RPMI8226 (cell line): ENCODE measurements around the gene RAB7B.

Experiments used
- DNase-seq: peaks from one replicate; pipeline ENCODE4 v3.0.0-alpha.2; 2015

Gene RAB7B

GRCh38 chr1:205945069-205945468 lies 58.1 kb downstream of the RAB7B start:
- no peak for DNase-seq

- no peak for DNase-seq
Measured at GRCh38 chr1:205944525-205944924, 58.7 kb downstream of the RAB7B start.

DNA sequence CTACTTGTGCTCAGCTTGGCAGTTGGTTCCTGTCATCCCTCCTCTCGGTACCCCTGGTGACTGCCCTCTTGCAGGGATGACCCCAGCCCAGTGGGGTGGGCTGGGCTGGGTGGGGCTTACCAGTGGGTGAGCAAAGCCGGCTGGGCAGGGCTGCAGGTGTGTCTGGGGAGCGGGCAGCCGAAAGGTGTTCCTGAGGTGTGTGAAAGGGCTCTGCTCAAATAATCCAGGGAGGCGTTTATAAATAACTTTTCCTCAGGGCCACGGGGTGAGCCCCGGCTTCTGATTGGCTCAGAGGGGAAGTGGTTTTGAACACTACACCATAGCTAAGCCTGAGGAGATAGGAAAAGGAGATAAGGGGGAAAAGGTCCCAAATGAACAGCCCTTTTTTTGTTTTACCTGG lies 60.0 kb downstream of the RAB7B start, which contains the start of gene SLC26A9:
Gene SLC26A9 (minus strand): TSS at position 212 of the 400 bp plus-strand sequence. CDS start 7,636 bp downstream, outside the sequence.
- no peak for DNase-seq

GRCh38 chr1:205942631-205943159 lies 60.5 kb downstream of the RAB7B start:
- DNase-seq, result no peak

DNA sequence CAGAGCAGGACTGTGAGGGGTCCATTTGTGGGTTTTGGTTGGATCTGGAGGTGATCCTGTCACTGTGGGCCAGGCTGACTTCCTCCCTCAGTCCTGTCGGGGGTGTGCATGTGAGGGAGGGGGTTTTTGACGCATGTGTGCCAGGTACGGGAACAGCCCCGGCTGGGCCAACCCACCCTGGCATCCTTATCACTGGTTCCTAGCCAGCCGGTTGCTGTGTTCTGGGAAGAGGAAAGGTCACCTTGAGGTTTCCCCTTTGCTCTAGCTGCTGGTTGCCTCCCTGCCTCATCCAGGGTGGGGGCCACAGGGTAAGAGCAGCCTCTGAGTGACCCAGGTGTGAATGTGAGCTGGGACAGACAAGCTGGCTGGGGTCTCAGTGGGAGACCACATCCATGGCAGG lies 62.5 kb downstream of the RAB7B start:
- DNase-seq, result no peak

DNA sequence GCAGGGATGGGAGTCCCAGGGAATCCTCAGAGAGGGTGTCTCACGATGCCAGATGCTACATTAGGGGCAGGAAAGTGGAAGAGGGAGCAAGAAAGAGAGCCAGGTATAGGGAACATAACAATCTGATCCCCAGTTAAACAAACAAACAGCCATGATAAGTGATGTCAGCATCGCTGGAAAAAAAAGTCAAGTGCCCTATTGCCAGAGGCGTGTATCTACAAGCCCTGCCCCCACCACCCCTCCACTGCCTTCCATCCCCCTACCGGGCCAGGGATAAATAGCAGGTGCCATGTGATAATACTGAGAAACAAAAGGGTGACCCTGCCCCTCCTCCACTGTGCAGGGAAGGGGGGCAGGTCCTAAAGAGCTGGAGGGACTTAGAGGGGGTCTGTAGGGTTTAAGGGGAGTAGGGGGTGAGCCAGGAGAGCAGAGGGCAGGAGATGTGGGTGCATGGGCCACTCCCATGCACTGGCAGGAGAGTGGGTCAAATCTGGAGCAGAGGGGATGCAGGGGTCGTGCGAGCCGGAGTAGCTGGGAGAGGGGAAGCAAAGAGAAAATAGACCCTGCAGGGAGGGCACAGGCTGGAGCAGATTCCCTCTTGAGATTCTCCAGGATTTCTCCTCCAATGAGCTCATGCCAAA lies 63.4 kb downstream of the RAB7B start:
- DNase-seq, result peak; percentile 73

- DNase-seq, result no peak
Measured at GRCh38 chr1:205938682-205939081, 64.5 kb downstream of the RAB7B start.

- DNase-seq, result no peak
Measured at GRCh38 chr1:205936846-205937586, 66.2 kb downstream of the RAB7B start.

GRCh38 chr1:205936311-205936710 lies 66.9 kb downstream of the RAB7B start:
- DNase-seq, result no peak

- no peak for DNase-seq
Measured at GRCh38 chr1:205935869-205936268, 67.3 kb downstream of the RAB7B start.

GRCh38 chr1:205934788-205935187 lies 68.4 kb downstream of the RAB7B start:
- no peak for DNase-seq

GRCh38 chr1:205933671-205934618 lies 69.2 kb downstream of the RAB7B start:
- DNase-seq, result no peak

GRCh38 chr1:205932776-205933175 lies 70.4 kb downstream of the RAB7B start:
- DNase-seq, result no peak

GRCh38 chr1:205930799-205931281 lies 72.4 kb downstream of the RAB7B start:
- no peak for DNase-seq

DNA sequence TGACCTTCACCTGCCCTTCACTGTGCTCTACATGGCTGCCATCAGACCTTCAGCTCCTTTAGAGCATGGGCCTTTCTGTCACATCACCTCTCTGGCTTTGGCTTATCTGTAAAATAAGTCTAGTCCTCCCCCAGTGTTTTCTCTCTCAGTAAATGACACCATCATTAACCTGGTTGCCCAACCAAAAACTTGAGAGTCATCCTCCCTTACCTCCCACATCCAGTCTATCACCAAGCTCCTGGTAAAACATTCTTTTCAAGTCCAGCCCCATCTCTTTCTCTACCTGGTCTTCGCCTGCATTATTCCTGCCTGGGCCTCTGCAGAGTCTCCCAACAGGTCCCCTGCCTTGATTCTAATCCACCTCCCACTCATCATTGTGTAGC lies 73.0 kb downstream of the RAB7B start:
- no peak for DNase-seq

DNA sequence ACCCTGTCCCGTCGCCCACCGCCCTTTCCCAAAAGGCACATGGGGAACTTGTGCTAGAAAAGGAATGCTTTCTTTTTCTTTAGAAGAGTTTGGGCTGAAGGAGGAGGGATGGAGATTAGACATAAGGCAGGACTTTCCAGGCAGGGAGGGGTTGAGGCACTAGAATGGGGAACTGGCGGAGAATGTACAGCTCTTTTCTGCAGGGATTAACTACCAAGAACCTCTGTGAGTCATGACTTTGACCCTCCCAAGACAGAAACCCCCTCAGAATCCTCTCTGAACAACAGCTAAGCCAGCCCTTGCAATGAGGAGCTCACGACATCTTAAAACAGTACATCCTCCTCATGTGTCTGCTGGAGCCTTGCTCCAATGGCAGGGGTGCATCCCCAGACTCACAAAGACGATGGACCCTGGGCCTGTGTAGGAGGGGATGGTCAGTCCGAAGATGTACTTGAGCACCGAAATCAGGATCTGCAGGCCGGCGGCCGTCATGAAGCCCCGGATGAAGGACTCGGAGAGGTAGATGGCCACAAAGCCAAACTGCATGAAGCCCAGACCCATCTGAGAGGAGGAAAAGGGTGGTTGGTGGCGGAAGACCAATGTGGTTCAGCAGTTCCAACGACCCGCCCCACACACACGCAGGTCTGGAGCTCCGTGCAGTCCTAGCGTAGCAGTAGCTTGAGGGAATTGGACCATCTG lies 73.5 kb downstream of the RAB7B start:
- DNase-seq, result no peak

- DNase-seq, result no peak
Measured at GRCh38 chr1:205928317-205928716, 74.9 kb downstream of the RAB7B start.

DNA sequence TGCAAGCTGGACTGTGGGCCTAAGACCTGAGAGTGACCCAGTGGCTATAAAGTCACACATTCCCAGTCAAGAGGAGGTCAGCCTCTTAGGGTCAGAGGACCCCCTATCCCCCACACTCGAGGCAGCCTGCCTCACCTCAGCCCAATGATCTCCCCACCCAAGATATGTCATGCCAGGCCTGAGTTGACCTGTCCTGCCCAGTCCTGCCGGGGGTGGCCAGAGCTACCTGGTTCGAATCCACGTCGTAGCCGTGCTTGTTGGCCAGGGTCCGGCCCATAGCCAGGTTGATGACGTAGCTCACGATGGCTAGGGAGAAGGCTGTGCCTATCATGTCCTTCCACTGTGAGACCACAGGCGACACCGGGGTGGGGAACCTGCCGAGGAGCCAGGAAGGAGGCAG lies 75.5 kb downstream of the RAB7B start:
- no peak for DNase-seq

- no peak for DNase-seq
Measured at GRCh38 chr1:205927247-205927646, 75.9 kb downstream of the RAB7B start.
